ENCODE results near the gene PGBD5.

The PGBD5 gene

GRCh38 chr1:230289350-230289644, 136.8 kb downstream of the PGBD5 start:
- TF ChIP-seq, protein P1, sequence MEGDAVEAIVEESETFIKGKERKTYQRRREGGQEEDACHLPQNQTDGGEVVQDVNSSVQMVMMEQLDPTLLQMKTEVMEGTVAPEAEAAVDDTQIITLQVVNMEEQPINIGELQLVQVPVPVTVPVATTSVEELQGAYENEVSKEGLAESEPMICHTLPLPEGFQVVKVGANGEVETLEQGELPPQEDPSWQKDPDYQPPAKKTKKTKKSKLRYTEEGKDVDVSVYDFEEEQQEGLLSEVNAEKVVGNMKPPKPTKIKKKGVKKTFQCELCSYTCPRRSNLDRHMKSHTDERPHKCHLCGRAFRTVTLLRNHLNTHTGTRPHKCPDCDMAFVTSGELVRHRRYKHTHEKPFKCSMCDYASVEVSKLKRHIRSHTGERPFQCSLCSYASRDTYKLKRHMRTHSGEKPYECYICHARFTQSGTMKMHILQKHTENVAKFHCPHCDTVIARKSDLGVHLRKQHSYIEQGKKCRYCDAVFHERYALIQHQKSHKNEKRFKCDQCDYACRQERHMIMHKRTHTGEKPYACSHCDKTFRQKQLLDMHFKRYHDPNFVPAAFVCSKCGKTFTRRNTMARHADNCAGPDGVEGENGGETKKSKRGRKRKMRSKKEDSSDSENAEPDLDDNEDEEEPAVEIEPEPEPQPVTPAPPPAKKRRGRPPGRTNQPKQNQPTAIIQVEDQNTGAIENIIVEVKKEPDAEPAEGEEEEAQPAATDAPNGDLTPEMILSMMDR (IDR thresholded peaks at IDR 0.05; ENCODE audit: low read depth, low read length, missing control alignments), result no peak
- no peak overlapping the region for H3K4me3 ChIP-seq (ENCODE audit: low read depth, low read length)
- DNase-seq (ENCODE audit: low read depth), result no peak

- no peak overlapping the region for H3K4me3 ChIP-seq (ENCODE audit: low read depth, low read length)
- TF ChIP-seq, protein P1 (IDR thresholded peaks at IDR 0.05; ENCODE audit: low read depth, low read length, missing control alignments), result no peak
- DNase-seq (ENCODE audit: low read depth), result no peak
Observed at GRCh38 chr1:230288641-230289349, 137.3 kb downstream of the PGBD5 start.

DNA sequence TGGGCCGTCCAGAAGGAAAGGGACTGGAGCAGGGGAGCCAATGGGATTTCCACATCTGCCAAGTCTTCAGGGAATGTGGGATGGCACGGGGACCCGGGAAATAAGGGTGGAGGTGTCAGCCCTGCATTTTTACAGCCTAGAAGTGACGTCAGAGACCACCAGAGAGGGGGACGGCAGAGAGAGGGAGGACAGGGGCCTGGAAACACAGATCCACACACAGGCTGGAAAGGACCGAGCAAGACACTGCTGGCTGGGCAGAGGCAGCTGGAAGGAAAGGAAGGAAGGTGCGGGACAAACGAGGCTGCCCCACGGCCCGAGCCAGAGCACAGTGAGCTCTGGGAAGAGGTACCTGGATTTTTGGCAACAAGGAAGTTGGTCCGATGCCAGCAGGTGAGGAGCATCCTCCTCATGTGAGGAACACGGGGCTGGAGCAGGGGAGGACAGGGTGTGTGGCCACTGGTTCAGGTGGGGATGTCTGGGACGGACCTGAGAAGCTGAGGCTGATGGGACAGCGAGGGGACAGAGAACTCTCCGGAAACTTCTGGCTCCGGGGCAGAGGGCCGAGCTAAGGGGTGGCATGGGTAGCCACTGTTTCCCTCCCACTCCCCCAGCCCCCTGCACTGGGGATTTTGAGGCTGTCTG, 138.3 kb downstream of the PGBD5 start:
- no peak overlapping the region for H3K4me3 ChIP-seq (ENCODE audit: low read depth, low read length)
- no peak for DNase-seq (ENCODE audit: low read depth)
- TF ChIP-seq, protein P1 (IDR thresholded peaks at IDR 0.05; ENCODE audit: low read depth, low read length, missing control alignments), result no peak

DNA sequence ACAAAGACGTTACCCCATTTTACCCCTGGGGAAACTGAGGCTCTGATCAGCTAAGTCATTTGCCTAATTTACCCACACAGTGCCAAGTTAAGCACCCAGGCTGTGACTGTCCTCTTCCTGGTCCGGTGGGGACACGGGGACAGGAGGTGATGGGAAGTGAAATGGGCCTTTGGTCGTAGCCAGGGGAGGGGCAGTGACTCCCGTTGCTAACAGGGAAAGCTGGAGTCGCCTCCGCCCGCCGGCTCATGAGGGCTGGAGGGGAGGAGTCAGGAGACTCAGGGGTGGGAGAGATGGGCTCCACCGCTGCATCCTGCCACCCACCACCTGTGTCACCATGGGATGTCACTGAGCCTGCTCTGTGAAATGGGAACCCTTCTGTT, 139.3 kb downstream of the PGBD5 start:
- no peak overlapping the region for H3K4me3 ChIP-seq (ENCODE audit: low read depth, low read length)
- TF ChIP-seq, protein P1 (IDR thresholded peaks at IDR 0.05; ENCODE audit: low read depth, low read length, missing control alignments), result no peak
- DNase-seq (ENCODE audit: low read depth), result no peak

DNA sequence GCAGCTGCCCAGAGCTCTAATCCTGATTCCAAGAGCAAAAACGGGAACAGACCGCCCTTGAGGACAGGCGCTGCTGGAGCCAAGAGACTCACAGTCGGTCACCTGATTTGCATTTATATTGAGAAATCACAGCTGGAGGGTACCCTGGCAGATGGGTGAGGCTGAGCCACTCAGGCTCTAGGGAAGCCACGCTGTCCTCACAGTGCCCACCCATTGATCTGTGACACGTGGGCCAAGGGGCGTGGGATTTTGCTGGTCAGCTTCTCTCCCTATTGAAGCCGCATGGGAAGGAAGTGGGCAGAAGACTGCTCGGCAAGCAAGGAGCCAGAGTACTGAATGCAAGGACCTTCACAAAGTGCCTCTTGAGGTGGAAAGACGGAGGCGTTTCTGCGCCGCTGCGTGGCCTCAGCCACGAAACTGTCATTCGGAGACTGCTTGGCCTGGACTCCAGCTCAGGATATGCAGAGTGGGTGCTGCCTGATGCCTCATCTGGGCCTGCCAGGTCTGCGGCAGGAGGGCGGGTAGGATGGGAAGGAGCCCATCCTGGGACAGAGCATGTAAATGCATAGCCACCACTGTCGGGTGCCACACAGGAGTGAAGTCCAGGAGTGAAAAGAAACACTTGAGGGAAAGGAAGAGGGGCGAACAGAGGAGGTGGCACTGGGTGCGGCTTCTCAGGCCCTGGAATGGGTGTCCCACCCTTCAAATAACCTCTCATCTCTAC, 139.8 kb downstream of the PGBD5 start:
- H3K4me3 ChIP-seq (ENCODE audit: low read depth, low read length), result no peak overlapping the region
- DNase-seq (ENCODE audit: low read depth), result no peak
- TF ChIP-seq, protein P1 (IDR thresholded peaks at IDR 0.05; ENCODE audit: low read depth, low read length, missing control alignments), result no peak

DNA sequence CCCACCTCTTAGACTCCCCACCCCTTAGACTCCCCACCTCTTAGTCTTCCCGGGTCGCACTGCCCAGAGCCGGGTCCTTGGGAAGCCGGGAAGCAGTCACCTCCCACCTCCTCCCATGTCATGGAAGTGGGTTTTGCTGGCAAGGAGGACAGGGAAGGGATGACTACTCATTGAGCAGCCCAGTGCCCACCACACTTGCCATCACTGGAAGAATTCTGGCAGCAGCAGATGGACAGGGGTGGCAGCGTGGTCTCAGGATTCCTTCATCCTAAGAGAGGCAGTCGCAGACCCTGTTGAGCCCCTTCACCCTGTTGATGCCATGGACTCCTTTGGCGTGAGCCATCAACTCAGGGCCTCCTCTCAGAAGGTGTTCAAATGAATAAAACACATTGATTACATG, 140.8 kb downstream of the PGBD5 start:
- TF ChIP-seq, protein P1 (IDR thresholded peaks at IDR 0.05; ENCODE audit: low read depth, low read length, missing control alignments), result no peak
- no peak overlapping the region for H3K4me3 ChIP-seq (ENCODE audit: low read depth, low read length)
- DNase-seq (ENCODE audit: low read depth), result no peak

Measured in GM12864 (cell line).